Natural killer cell (primary cell): ENCODE measurements around the gene IFI27. TPM values are rescaled to one million over a fixed set of nuclear protein-coding genes. Genes with fewer than 3 reads are reported as not detected.

ENCODE experiments used
- ATAC-seq, 3 donors: fragments of 150-1000 bp in 2 of 3; fragments of 200-7000 bp in 1 of 3; cut with Tn5 transposase; 1 replicate in 1 of 3; 2 replicates in 2 of 3; pipeline ENCODE4 v1.10.0; 2021; ENCODE audit warnings: mild to moderate bottlenecking in 2 of 3, moderate library complexity in 2 of 3
- DNase-seq, 2 donors: peaks; one replicate each; pipeline versions ENCODE4 v3.0.0 to v3.0.0-alpha.2; 2013 to 2021; ENCODE audit warnings: mixed read lengths in 1 of 2
- H3K27ac ChIP-seq: one replicate; pipeline ENCODE4 v1.5.1; 2013; ENCODE audit warnings: mild to moderate bottlenecking, low read length
- H3K27me3 ChIP-seq: one replicate; pipeline ENCODE4 v1.6.1; 2013; ENCODE audit warnings: low read length; ENCODE audit not compliant: control insufficient read depth, insufficient read depth
- H3K36me3 ChIP-seq: one replicate; pipeline ENCODE4 v1.6.1; 2013; ENCODE audit warnings: low read length; ENCODE audit not compliant: control insufficient read depth, insufficient read depth
- H3K4me1 ChIP-seq: one replicate; pipeline ENCODE4 v1.6.1; 2013; ENCODE audit warnings: low read length; ENCODE audit not compliant: control insufficient read depth, insufficient read depth
- H3K4me3 ChIP-seq: one replicate; pipeline ENCODE4 v1.5.1; 2013; ENCODE audit warnings: low read length
- H3K9me3 ChIP-seq: one replicate; pipeline ENCODE4 v1.6.1; 2013; ENCODE audit warnings: low read length; ENCODE audit not compliant: control insufficient read depth, insufficient read depth
- H3K27ac Mint-ChIP-seq, 2 donors: one replicate each; pipeline ENCODE4 v1.8.0; 2022; ENCODE audit warnings: mild to moderate bottlenecking in 2 of 2, mixed read lengths in 2 of 2, moderate library complexity in 1 of 2
- H3K27me3 Mint-ChIP-seq, 2 donors: one replicate each; pipeline ENCODE4 v1.8.0; 2022; ENCODE audit warnings: low read depth in 2 of 2, mixed read lengths in 2 of 2
- H3K36me3 Mint-ChIP-seq: one replicate; pipeline ENCODE4 v1.8.0; 2022; ENCODE audit warnings: mixed read lengths
- H3K4me1 Mint-ChIP-seq, 2 donors: one replicate each; pipeline ENCODE4 v1.8.0; 2022; ENCODE audit warnings: mixed read lengths in 2 of 2
- H3K4me3 Mint-ChIP-seq: one replicate; pipeline ENCODE4 v1.8.0; 2022; ENCODE audit warnings: mild to moderate bottlenecking, moderate library complexity, mixed read lengths
- H3K9me3 Mint-ChIP-seq, 2 donors: one replicate each; pipeline ENCODE4 v1.8.0; 2022; ENCODE audit warnings: mixed read lengths in 2 of 2
- WGBS: methylation state at CpG from one replicate; pipeline ENCODE4 v1.1.7; 2013; ENCODE audit warnings: missing lambda C conversion rate; ENCODE audit not compliant: insufficient coverage; 5-methylcytosine and 5-hydroxymethylcytosine counted together
- intact Hi-C: fragments of 100-400 bp; cut with micrococcal nuclease; formaldehyde crosslinking; loops from one replicate; pipeline ENCODE4 v1.14.2; 2022
- total RNA-seq, 4 donors: library from RNA; stranded (reverse); fragments of 120-200 nt in 1 of 4; gene quantifications; one replicate each; pipeline versions ENCODE4 v1.2.3 to v1.2.4, GENCODE V29; 2013 to 2022
- TF ChIP-seq, protein P1 (sequence below): fragments of 200-600 bp; IDR thresholded peaks from one replicate; pipeline ENCODE4 v1.8.0; 2022; ENCODE audit warnings: antibody characterized with exemption

The IFI27 gene
- total RNA-seq, 3 donors from 2014 or later (not counting 1 experiment from before 2014, with no cell fraction given): 0.47 to 1.3 (median 0.52) TPM

DNA sequence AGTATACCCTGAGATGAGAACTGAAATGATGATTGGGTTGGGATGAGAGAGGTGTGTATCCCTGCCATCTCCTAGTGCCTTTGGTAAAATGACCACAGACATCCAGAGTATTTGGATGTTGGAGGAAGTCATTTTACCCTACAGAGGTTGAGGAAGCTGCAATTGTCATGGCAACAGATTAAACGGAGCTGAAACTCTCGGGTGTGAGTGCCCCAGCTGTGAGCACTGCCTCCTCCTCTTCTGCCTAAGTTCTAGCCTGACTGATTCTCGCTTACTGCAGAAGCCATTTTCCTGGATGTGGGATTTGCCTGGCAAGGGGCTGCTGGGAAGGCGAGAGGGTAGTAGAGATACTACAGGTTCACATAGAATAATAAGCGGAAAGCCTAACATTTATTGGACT lies 53.3 kb downstream of the IFI27 start:
- no peak for ATAC-seq
- peaks cover 9 to 23% of the 10 kb centered on the region in 2 donors for H3K27me3 Mint-ChIP-seq
- no peak overlapping the region for H3K27ac Mint-ChIP-seq

DNA sequence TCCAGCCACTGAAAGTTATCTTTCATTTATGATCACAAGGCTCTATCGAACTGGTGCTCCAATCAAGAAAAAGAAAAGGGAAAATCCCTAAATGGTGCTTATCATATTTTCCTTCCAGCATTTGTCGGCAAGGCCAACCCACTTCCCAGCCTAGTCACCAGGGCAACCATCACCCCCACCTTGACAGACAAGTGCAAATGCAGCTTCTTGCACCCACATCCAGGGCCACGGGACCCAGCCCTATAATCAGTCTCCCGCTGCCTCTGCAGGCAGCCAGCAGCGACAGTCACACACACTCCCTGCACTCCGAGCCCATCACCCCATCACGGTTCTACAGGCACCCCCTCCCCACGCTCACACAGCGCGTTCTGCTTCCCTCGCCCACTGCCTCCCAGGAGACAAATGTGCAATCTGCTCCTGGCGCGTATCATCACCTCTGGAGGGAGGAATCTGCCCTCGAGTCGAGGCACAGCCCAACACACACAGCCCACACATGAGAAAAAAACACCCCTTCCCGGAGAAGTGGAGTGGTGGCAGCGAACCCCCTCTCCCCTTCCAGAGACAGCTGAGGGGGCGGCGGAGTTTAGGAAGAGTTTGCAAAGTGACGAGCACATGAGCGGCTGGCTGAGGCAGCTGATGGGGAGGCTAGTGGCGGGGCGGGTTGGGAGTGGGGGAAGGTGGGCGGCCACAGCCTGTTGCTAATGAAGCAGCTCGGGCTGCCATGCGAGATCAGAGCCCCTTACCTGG lies 54.3 kb downstream of the IFI27 start:
- 83% methylated on average over 23 of the region's 26 CpGs for WGBS
- Histone ChIP-seq H3K9me3 (no peaks in the 10 kb centered on the region), H3K4me1 (no peaks in the 10 kb centered on the region), H3K27ac (no peak overlapping the region), H3K36me3 (no peaks in the 10 kb centered on the region), H3K27me3 (no peaks in the 10 kb centered on the region), H3K4me3 (no peak overlapping the region)
- TF ChIP-seq, protein P1, sequence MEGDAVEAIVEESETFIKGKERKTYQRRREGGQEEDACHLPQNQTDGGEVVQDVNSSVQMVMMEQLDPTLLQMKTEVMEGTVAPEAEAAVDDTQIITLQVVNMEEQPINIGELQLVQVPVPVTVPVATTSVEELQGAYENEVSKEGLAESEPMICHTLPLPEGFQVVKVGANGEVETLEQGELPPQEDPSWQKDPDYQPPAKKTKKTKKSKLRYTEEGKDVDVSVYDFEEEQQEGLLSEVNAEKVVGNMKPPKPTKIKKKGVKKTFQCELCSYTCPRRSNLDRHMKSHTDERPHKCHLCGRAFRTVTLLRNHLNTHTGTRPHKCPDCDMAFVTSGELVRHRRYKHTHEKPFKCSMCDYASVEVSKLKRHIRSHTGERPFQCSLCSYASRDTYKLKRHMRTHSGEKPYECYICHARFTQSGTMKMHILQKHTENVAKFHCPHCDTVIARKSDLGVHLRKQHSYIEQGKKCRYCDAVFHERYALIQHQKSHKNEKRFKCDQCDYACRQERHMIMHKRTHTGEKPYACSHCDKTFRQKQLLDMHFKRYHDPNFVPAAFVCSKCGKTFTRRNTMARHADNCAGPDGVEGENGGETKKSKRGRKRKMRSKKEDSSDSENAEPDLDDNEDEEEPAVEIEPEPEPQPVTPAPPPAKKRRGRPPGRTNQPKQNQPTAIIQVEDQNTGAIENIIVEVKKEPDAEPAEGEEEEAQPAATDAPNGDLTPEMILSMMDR: no peak
- peaks cover 0 to 4% of the 10 kb centered on the region in 2 donors for H3K4me1 Mint-ChIP-seq
- H3K27ac Mint-ChIP-seq: no peak overlapping the region
- H3K36me3 Mint-ChIP-seq: no peaks in the 10 kb centered on the region
- H3K9me3 Mint-ChIP-seq: no peaks in the 10 kb centered on the region
- intact Hi-C loops: no loop called here
- ATAC-seq (no peak), DNase-seq (no peak)
- H3K27me3 Mint-ChIP-seq: peaks cover 9 to 17% of the 10 kb centered on the region in 2 donors
- H3K4me3 Mint-ChIP-seq: no peak overlapping the region

More for the DNA sequence above, 53.3 kb downstream of the IFI27 start:
- Histone ChIP-seq H3K4me3 (no peak overlapping the region), H3K36me3 (no peaks in the 10 kb centered on the region), H3K27ac (no peak overlapping the region), H3K4me1 (no peaks in the 10 kb centered on the region), H3K9me3 (no peaks in the 10 kb centered on the region), H3K27me3 (no peaks in the 10 kb centered on the region)
- Mint-ChIP-seq H3K36me3 (no peaks in the 10 kb centered on the region), H3K4me3 (no peak overlapping the region), H3K4me1 (peaks cover under 1 to 4% of the 10 kb centered on the region in 2 donors), H3K9me3 (no peaks in the 10 kb centered on the region)
- 50% methylated on average over 4 of the region's 5 CpGs for WGBS
- intact Hi-C loops: no loop called here
- DNase-seq: no peak
- TF ChIP-seq, protein P1: no peak

DNA sequence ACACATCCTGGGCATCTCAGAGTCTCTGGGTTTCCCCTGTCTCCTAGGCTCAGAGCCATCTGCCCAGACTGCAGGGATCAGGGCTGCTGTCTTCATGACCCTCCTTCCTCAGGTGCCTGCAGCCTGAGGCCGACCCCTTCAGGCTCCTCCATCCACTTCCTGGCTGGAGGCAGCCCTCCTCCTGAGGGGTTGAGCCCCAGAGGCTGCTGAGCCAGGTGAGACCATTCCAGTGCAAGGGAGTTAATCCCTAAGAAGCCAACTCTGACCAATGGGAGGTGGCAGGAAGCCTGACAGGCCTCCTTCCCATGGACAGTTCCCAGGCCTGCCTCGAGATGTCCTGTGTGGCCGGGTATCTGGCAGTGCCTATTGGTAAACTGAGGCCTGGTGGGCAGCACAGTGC lies 55.2 kb downstream of the IFI27 start:
- Histone ChIP-seq H3K4me3 (no peak overlapping the region), H3K36me3 (no peaks in the 10 kb centered on the region), H3K9me3 (no peaks in the 10 kb centered on the region), H3K27ac (no peak overlapping the region), H3K4me1 (no peaks in the 10 kb centered on the region), H3K27me3 (no peaks in the 10 kb centered on the region)
- H3K4me3 Mint-ChIP-seq: no peak overlapping the region
- no peak for ATAC-seq
- H3K27me3 Mint-ChIP-seq: peaks cover 6 to 10% of the 10 kb centered on the region in 2 donors
- DNase-seq: no peak
- TF ChIP-seq, protein P1: no peak
- H3K36me3 Mint-ChIP-seq: no peaks in the 10 kb centered on the region
- intact Hi-C loops: no loop called here
- WGBS: 84% methylated on average over 3 of the region's 3 CpGs
- H3K9me3 Mint-ChIP-seq: no peaks in the 10 kb centered on the region
- H3K27ac Mint-ChIP-seq: no peak overlapping the region
- H3K4me1 Mint-ChIP-seq: peaks cover 0 to 4% of the 10 kb centered on the region in 2 donors

Other genes starting within 250 kb of the IFI27 start
- gene FAM181A, start 183.4 kb upstream of the IFI27 start, total RNA-seq: not detected
- 1 to 10 TPM; 3.7 to 7.2 (median 4.8) TPM for gene ASB2, start 134.2 kb upstream of the IFI27 start, total RNA-seq
- not detected for gene CCDC197, start 113.4 kb upstream of the IFI27 start, total RNA-seq
- gene OTUB2, start 84.4 kb upstream of the IFI27 start, total RNA-seq: under 1 TPM in 2 of 3 donors, not detected in 1; 0.09 to 0.13 TPM
- gene DDX24, start 29.5 kb upstream of the IFI27 start, total RNA-seq: 100 to 1,000 TPM; 250 to 357 (median 296) TPM
- gene IFI27L1, start 29.4 kb upstream of the IFI27 start, total RNA-seq: 10 to 100 TPM; 10.1 to 15.1 (median 12.1) TPM
- gene IFI27L2, start 18.9 kb downstream of the IFI27 start, total RNA-seq: 10 to 100 TPM; 36.3 to 55.1 (median 39.8) TPM
- under 1 TPM in 2 of 3 donors, not detected in 1; 0.52 to 0.58 TPM for gene PPP4R4, start 63.6 kb downstream of the IFI27 start, total RNA-seq
- not detected for gene SERPINA10, start 182.5 kb downstream of the IFI27 start, total RNA-seq
- gene SERPINA6, start 212.6 kb downstream of the IFI27 start, total RNA-seq: not detected